IPS-NIHi7 (cell line): ENCODE data around the gene MZT2A.
"Not testable (repeated sequence)": the region's sequence is repeated elsewhere in the genome, so short reads cannot be mapped to it uniquely, and the experiment has no call there.

Experiments used
- DNase-seq: peaks from one replicate; pipeline ENCODE4 v3.0.0; 2012; ENCODE audit warnings: mixed read lengths; ENCODE audit errors: extremely low spot score

MZT2A gene

GRCh38 chr2:131454914-131455313, 37.3 kb downstream of the MZT2A start:
- DNase-seq: not testable (repeated sequence)

- DNase-seq: not testable (repeated sequence)
Measured at GRCh38 chr2:131451265-131451949, 40.8 kb downstream of the MZT2A start.

DNA sequence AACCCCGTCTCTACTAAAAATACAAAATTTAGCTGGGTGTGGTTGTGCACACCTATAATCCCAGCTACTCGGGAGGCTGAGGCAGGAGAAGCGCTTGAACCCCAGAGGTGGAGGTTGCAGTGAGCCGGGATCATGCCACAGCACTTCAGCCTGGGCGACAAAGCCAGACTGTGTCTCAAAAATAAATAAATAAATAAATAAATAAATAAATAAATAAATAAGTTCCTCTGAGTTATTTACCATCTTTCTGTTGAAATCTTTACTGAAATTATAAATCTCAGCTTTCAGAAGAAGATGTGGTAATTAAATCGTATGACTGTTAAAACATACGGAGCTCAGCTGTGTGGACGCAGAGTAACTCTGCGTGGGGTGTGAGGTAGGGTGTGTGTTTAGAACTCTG, 44.2 kb downstream of the MZT2A start:
- DNase-seq: not testable (repeated sequence)

DNA sequence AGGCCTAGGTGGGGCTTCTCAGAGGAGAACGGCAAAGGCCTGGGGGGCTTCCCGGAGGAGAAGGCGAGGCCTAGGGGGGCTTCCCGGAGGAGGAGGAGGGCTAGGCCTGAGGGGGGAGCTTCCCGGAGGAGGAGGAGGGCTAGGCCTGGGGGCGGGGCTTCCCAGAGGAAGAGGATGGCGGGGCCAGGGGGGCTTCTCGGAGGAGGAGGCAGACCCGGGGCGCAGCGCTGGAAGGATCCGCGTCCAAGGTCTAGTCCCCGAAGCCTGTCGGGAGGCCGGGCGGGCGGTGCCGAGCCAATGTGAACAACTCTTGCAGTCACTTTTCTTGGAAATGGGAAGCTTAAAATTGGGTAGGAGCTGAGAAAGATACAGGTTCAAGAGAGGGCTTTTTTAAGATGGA, 46.3 kb downstream of the MZT2A start:
- DNase-seq: no peak

- not testable (repeated sequence) for DNase-seq
Measured at GRCh38 chr2:131445515-131445797, 46.7 kb downstream of the MZT2A start.

GRCh38 chr2:131444736-131445514, 47.3 kb downstream of the MZT2A start:
- DNase-seq: not testable (repeated sequence)

- DNase-seq: not testable (repeated sequence)
Measured at GRCh38 chr2:131440742-131441468, 51.3 kb downstream of the MZT2A start.
